ENCODE measurements around the gene DNAJB7. TPM values are rescaled to one million over a fixed set of nuclear protein-coding genes. Genes with fewer than 3 reads are reported as not detected.

Gene DNAJB7
- total and polyA plus RNA-seq, 4 donors = 0.15 TPM; not detected in 3

DNA sequence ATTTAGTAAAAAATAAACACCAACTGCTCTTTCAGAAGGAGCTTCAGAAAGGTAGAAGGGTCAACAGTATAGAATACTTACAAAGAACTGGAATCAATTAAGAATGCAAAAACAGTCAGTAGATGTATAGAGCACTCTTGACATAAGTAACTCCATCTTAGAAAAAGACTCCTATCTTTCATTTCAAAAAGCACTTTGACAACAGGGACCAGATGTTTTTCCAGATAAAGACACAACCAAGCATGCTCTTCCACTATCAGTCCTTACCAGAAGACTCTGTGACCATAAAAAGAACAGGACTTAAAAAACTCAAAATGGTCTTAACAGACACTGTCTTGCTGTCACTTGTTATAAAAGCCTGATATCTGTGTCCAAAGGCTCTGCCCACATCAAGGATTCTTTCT lies 48.0 kb downstream of the DNAJB7 start (continued):
- TF ChIP-seq, protein P1, sequence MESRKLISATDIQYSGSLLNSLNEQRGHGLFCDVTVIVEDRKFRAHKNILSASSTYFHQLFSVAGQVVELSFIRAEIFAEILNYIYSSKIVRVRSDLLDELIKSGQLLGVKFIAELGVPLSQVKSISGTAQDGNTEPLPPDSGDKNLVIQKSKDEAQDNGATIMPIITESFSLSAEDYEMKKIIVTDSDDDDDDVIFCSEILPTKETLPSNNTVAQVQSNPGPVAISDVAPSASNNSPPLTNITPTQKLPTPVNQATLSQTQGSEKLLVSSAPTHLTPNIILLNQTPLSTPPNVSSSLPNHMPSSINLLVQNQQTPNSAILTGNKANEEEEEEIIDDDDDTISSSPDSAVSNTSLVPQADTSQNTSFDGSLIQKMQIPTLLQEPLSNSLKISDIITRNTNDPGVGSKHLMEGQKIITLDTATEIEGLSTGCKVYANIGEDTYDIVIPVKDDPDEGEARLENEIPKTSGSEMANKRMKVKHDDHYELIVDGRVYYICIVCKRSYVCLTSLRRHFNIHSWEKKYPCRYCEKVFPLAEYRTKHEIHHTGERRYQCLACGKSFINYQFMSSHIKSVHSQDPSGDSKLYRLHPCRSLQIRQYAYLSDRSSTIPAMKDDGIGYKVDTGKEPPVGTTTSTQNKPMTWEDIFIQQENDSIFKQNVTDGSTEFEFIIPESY (IDR thresholded peaks at IDR 0.05) = no peak
- no peak for TF ChIP-seq HNF4A (conservative IDR thresholded peaks at IDR 0.05)
- TF ChIP-seq, protein P2, sequence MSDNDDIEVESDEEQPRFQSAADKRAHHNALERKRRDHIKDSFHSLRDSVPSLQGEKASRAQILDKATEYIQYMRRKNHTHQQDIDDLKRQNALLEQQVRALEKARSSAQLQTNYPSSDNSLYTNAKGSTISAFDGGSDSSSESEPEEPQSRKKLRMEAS (IDR thresholded peaks at IDR 0.05) = no peak
- TF ChIP-seq EGR1 (IDR thresholded peaks at IDR 0.05; ENCODE audit: low read depth in 2 of 2) = no peak
- no peak for TF ChIP-seq GABPA (IDR thresholded peaks at IDR 0.05 in 1 of 2, conservative IDR thresholded peaks at IDR 0.05 in 1 of 2)

Small RNAs within 50 kb of the gene (small RNA-seq; reads per million reads assigned to genes)
- gene MIR4766 = 0.18 reads per million

Other genes with a start within 250 kb of the DNAJB7 start
- gene MRTFA, start 225.4 kb downstream of the DNAJB7 start, total RNA-seq = 10 to 100 TPM; 10.0 to 22.0 TPM
- 1 to 10 TPM; 7.5 to 9.2 TPM for gene MRTFA, start 225.4 kb downstream of the DNAJB7 start, polyA plus RNA-seq
- 1 to 10 TPM in 1 of 2 donors, under 1 TPM in 1; 0.23 to 1.5 TPM for gene MCHR1, start 182.6 kb downstream of the DNAJB7 start, total RNA-seq
- 1 to 10 TPM in 1 of 2 donors, under 1 TPM in 1; 0.61 to 2.4 TPM for gene MCHR1, start 182.6 kb downstream of the DNAJB7 start, polyA plus RNA-seq
- 10 to 100 TPM in 1 of 2 donors, 1 to 10 TPM in 1; 7.3 to 17.5 TPM for gene SLC25A17, start 42.8 kb downstream of the DNAJB7 start, total RNA-seq
- 10 to 100 TPM in 1 of 2 donors, 1 to 10 TPM in 1; 9.9 to 12.5 TPM for gene SLC25A17, start 42.8 kb downstream of the DNAJB7 start, polyA plus RNA-seq
- gene ST13, start 5.5 kb downstream of the DNAJB7 start, total RNA-seq = 10 to 100 TPM; 90.6 to 91.5 TPM
- gene ST13, start 5.5 kb downstream of the DNAJB7 start, polyA plus RNA-seq = 100 to 1,000 TPM in 1 of 2 donors, 10 to 100 TPM in 1; 82.3 to 112 TPM
- 10 to 100 TPM; 10.1 to 16.4 TPM for gene XPNPEP3, start 5.0 kb downstream of the DNAJB7 start, total RNA-seq
- 1 to 10 TPM; 5.5 to 7.1 TPM for gene XPNPEP3, start 5.0 kb downstream of the DNAJB7 start, polyA plus RNA-seq
- gene RBX1, start 89.3 kb upstream of the DNAJB7 start, total RNA-seq = 10 to 100 TPM; 11.0 to 85.3 TPM
- 10 to 100 TPM; 22.5 to 69.5 TPM for gene RBX1, start 89.3 kb upstream of the DNAJB7 start, polyA plus RNA-seq
- gene EP300, start 230.5 kb upstream of the DNAJB7 start, total RNA-seq = 10 to 100 TPM; 52.6 to 95.5 TPM
- gene EP300, start 230.5 kb upstream of the DNAJB7 start, polyA plus RNA-seq = 10 to 100 TPM in 1 of 2 donors, 1 to 10 TPM in 1; 6.9 to 11.1 TPM

All from liver (tissue), 6 donors.